GM12878 (cell line): Measurements from ENCODE around the gene GPR152. TPM values are rescaled to one million over a fixed set of nuclear protein-coding genes. Genes with fewer than 3 reads are reported as not detected.

Experiments used
- ASH2L ChIP-seq: fragments of 300-600, 200-600 bp; sonication (generic); IDR thresholded peaks from 2 replicates; pipeline ENCODE4 v1.6.1; 2017; ENCODE audit warnings: low read depth, mild to moderate bottlenecking, borderline replicate concordance
- CBX5 ChIP-seq: sonication (generic); IDR thresholded peaks from 2 replicates; pipeline ENCODE4 v1.6.1; 2016; ENCODE audit warnings: low read depth, moderate library complexity, mild to moderate bottlenecking, inconsistent platforms
- EGR1 ChIP-seq, 2 experiments: IDR thresholded peaks; 1 replicate in 1 of 2; 2 replicates in 1 of 2; pipeline ENCODE4 v1.6.1; 2011 to 2012; ENCODE audit warnings: low read depth in 2 of 2, low read length in 2 of 2, borderline replicate concordance in 1 of 2, mild to moderate bottlenecking in 1 of 2, moderate library complexity in 1 of 2
- FOXM1 ChIP-seq: IDR thresholded peaks from 2 replicates; pipeline ENCODE4 v1.6.1; 2012; ENCODE audit warnings: low read depth, mild to moderate bottlenecking, inconsistent platforms, low read length, moderate library complexity
- HDGF ChIP-seq: fragments of 450-650 bp; IDR thresholded peaks from 2 replicates; pipeline ENCODE4 v1.6.1; 2016; ENCODE audit warnings: antibody characterized with exemption
- IRF3 ChIP-seq: fragments of 450-650 bp; IDR thresholded peaks from 2 replicates; pipeline ENCODE4 v1.6.1; 2014; ENCODE audit warnings: mild to moderate bottlenecking
- PBX3 ChIP-seq: IDR thresholded peaks from 2 replicates; pipeline ENCODE4 v1.6.1; 2011; ENCODE audit warnings: mild to moderate bottlenecking, low read depth, low read length, moderate library complexity; ENCODE audit not compliant: insufficient replicate concordance
- POU2F2 ChIP-seq: IDR thresholded peaks from 3 replicates; pipeline ENCODE4 v1.6.1; 2011; ENCODE audit warnings: low read depth, mild to moderate bottlenecking, low read length, borderline replicate concordance
- RFX5 ChIP-seq: IDR thresholded peaks from 2 replicates; pipeline ENCODE4 v1.6.1; 2011; ENCODE audit warnings: low read depth, low read length, improper control_type of control experiment
- SREBF2 ChIP-seq: IDR thresholded peaks from 2 replicates; pipeline ENCODE4 v1.6.1; 2012; ENCODE audit warnings: mild to moderate bottlenecking, low read length
- ZNF207 ChIP-seq: fragments of 450-650 bp; IDR thresholded peaks from 2 replicates; pipeline ENCODE4 v1.6.1; 2014; ENCODE audit warnings: antibody characterized with exemption, mild to moderate bottlenecking, borderline replicate concordance
- ZNF384 ChIP-seq: IDR thresholded peaks from 2 replicates; pipeline ENCODE4 v1.6.1; 2012; ENCODE audit warnings: low read depth, mild to moderate bottlenecking, low read length, improper control_type of control experiment, borderline replicate concordance
- ZZZ3 ChIP-seq: IDR thresholded peaks from 2 replicates; pipeline ENCODE4 v1.6.1; 2011; ENCODE audit warnings: low read depth; ENCODE audit not compliant: control insufficient read depth, insufficient read length
- polyA plus RNA-seq, 11 experiments: library from polyadenylated mRNA; depleted of rRNA in 4 of 11; unstranded in 6 of 11; stranded (reverse) in 5 of 11; fragments of >200 nt; fragmentation: Nextera tagmentation in 4 of 11; fragmentation: Illumina TruSeq in 1 of 11; extraction: Ambion mirVana in 4 of 11; extraction: Trizol in 1 of 11; gene quantifications; 1 replicate in 1 of 11; 2 replicates in 10 of 11; pipeline versions ENCODE4 v1.2.1 to v1.2.3, GENCODE V29; 2011 to 2016; ENCODE audit warnings: inconsistent platforms in 2 of 11, missing spikeins in 2 of 11, low read depth in 1 of 11
- total RNA-seq, 4 experiments: library from RNA; depleted of rRNA in 3 of 4; stranded (reverse); fragments of >200 nt in 3 of 4; fragmentation: Illumina TruSeq in 1 of 4; extraction: Trizol in 1 of 4; gene quantifications; 2 replicates each; pipeline versions ENCODE4 v1.2.1 to v1.2.3, GENCODE V29; 2013 to 2021
- TF ChIP-seq, protein P1 (sequence below): fragments of 450-650 bp; IDR thresholded peaks from 2 replicates; pipeline ENCODE4 v1.6.1; 2018; ENCODE audit warnings: mild to moderate bottlenecking, low read depth, moderate library complexity; ENCODE audit not compliant: partially characterized antibody
- TF ChIP-seq, protein P2 (sequence below): fragments of 450-650 bp; IDR thresholded peaks from 2 replicates; pipeline ENCODE4 v1.6.1; 2017; ENCODE audit warnings: low read depth, mild to moderate bottlenecking, moderate library complexity
- TF ChIP-seq, protein P3 (sequence below): IDR thresholded peaks from 2 replicates; pipeline ENCODE4 v1.6.1; 2011; ENCODE audit warnings: borderline replicate concordance, low read depth, mild to moderate bottlenecking, moderate library complexity, low read length; ENCODE audit not compliant: insufficient read depth, poor library complexity, severe bottlenecking

The GPR152 gene
- total and polyA plus RNA-seq, 10 of the 15 experiments (the other 5 are each of a cell fraction or from before 2014, with no cell fraction given): not detected

- TF ChIP-seq, protein P1, sequence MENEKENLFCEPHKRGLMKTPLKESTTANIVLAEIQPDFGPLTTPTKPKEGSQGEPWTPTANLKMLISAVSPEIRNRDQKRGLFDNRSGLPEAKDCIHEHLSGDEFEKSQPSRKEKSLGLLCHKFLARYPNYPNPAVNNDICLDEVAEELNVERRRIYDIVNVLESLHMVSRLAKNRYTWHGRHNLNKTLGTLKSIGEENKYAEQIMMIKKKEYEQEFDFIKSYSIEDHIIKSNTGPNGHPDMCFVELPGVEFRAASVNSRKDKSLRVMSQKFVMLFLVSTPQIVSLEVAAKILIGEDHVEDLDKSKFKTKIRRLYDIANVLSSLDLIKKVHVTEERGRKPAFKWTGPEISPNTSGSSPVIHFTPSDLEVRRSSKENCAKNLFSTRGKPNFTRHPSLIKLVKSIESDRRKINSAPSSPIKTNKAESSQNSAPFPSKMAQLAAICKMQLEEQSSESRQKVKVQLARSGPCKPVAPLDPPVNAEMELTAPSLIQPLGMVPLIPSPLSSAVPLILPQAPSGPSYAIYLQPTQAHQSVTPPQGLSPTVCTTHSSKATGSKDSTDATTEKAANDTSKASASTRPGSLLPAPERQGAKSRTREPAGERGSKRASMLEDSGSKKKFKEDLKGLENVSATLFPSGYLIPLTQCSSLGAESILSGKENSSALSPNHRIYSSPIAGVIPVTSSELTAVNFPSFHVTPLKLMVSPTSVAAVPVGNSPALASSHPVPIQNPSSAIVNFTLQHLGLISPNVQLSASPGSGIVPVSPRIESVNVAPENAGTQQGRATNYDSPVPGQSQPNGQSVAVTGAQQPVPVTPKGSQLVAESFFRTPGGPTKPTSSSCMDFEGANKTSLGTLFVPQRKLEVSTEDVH: no peak
- TF ChIP-seq PBX3 (peak; percentile 14), RFX5 (no peak), EGR1 (IDR thresholded peaks at IDR 0.05; ENCODE audit: borderline replicate concordance in 1 of 2, low read depth in 2 of 2, low read length in 2 of 2) (peak in 1 of 2 experiments; percentile 19; a peak in 1 of 3 replicates), ZNF384 (no peak), FOXM1 (no peak), IRF3 (no peak), CBX5 (no peak), ZZZ3 (no peak), POU2F2 (peak; percentile 66; the same call in 1 of the 3 replicates), HDGF (0 out of 2 replicates have a peak, but pooled peaks have one; percentile 23), SREBF2 (no peak), ASH2L (no peak), ZNF207 (peak; percentile 69; the same call in 1 of the 2 replicates)
- TF ChIP-seq, protein P2, sequence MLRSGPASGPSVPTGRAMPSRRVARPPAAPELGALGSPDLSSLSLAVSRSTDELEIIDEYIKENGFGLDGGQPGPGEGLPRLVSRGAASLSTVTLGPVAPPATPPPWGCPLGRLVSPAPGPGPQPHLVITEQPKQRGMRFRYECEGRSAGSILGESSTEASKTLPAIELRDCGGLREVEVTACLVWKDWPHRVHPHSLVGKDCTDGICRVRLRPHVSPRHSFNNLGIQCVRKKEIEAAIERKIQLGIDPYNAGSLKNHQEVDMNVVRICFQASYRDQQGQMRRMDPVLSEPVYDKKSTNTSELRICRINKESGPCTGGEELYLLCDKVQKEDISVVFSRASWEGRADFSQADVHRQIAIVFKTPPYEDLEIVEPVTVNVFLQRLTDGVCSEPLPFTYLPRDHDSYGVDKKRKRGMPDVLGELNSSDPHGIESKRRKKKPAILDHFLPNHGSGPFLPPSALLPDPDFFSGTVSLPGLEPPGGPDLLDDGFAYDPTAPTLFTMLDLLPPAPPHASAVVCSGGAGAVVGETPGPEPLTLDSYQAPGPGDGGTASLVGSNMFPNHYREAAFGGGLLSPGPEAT: no peak
- TF ChIP-seq, protein P3, sequence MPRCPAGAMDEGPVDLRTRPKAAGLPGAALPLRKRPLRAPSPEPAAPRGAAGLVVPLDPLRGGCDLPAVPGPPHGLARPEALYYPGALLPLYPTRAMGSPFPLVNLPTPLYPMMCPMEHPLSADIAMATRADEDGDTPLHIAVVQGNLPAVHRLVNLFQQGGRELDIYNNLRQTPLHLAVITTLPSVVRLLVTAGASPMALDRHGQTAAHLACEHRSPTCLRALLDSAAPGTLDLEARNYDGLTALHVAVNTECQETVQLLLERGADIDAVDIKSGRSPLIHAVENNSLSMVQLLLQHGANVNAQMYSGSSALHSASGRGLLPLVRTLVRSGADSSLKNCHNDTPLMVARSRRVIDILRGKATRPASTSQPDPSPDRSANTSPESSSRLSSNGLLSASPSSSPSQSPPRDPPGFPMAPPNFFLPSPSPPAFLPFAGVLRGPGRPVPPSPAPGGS: no peak
These were observed 15.3 kb downstream of the GPR152 start, which contains the start of gene PTPRCAP (continued) for GRCh38 chr11:67437082-67437808.
